Cardiac septum (tissue), 1 donor: ENCODE results near the gene ARSB. TPM values are rescaled to one million over a fixed set of nuclear protein-coding genes. Genes with fewer than 3 reads are reported as not detected.

Experiments
- total RNA-seq: library from RNA; stranded (reverse); fragmentation: NEBNext Ultra II Directional; extraction: Animal tissue kit (Norgen Biotek cat#: 25700); gene quantifications from one replicate; pipeline ENCODE4 v1.2.1, GENCODE V29; 2021
- donor health status: DM: no; HTN: no; CAD: no.

The ARSB gene
- total RNA-seq, 1 donor from 2014 or later, result 13.5 TPM

Other genes starting within 250 kb of the ARSB start
- gene DMGDH, start 84.4 kb upstream of the ARSB start, total RNA-seq, result 0.86 TPM
- gene BHMT2, start 84.5 kb upstream of the ARSB start, total RNA-seq, result 5.6 TPM
- not detected for gene BHMT, start 126.5 kb upstream of the ARSB start, total RNA-seq